K562 (cell line): ENCODE data around the gene MBP.

ENCODE experiments used
- CHD4 ChIP-seq: fragments of 200-600 bp; sonication (generic); IDR thresholded peaks from 3 replicates; pipeline ENCODE4 v1.6.1; 2012; ENCODE audit warnings: low read depth, mild to moderate bottlenecking, mixed read lengths, low read length, inconsistent platforms; ENCODE audit not compliant: insufficient read depth, insufficient replicate concordance, poor library complexity, severe bottlenecking
- POLR3G ChIP-seq: IDR thresholded peaks from 2 replicates; pipeline ENCODE4 v1.6.1; 2011; ENCODE audit not compliant: insufficient read length, insufficient replicate concordance; ENCODE audit errors: extremely low read depth
- TF ChIP-seq, protein P1 (sequence below): fragments of 250-450 bp; sonication (Bioruptor Pico); IDR thresholded peaks from 2 replicates; pipeline ENCODE4 v1.4.0; 2020; ENCODE audit warnings: mild to moderate bottlenecking, moderate library complexity

DNA sequence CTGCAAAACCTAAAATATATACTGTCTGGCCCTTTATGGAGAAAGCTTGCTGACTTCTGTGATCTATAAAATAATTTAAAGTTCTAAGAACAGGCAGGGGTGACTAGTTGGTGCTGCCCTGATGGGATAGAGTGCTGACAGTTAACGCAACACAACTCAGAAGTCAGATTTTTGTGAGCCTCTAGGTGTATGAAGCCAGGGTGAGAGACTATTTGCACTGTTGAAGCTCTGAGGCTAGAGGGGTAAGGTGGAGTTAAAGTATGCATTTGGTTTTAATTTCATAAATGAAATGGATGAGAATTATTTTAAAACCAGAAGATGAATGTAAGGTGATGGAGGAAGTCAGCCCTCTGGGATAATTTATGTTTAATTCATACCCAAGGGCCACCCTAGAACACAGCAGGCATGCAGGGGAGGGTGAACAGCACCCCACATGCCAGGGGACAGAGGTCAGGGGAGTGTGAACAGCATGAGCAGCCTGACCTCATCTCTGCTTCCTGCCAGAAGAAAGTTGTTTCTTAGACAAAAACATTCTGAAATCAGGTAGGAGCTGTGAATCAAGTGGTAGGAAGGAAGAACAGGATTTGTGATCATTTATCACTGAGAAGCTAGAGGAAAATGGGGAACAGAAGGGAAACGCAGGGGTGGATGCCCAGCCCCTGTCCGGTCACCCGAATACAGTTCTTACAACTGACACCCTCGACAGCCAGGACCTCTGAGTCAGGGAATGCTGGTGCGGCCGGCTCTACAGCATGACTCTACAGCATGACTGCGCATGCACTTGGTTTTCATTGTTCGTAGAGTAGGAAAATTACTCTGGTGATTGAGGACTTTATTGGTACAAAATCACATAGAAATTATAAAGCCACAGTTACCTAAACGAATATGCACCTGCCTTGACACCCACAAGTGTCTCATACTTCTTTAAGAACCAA lies 93.1 kb downstream of the MBP start:
- TF ChIP-seq, protein P1, sequence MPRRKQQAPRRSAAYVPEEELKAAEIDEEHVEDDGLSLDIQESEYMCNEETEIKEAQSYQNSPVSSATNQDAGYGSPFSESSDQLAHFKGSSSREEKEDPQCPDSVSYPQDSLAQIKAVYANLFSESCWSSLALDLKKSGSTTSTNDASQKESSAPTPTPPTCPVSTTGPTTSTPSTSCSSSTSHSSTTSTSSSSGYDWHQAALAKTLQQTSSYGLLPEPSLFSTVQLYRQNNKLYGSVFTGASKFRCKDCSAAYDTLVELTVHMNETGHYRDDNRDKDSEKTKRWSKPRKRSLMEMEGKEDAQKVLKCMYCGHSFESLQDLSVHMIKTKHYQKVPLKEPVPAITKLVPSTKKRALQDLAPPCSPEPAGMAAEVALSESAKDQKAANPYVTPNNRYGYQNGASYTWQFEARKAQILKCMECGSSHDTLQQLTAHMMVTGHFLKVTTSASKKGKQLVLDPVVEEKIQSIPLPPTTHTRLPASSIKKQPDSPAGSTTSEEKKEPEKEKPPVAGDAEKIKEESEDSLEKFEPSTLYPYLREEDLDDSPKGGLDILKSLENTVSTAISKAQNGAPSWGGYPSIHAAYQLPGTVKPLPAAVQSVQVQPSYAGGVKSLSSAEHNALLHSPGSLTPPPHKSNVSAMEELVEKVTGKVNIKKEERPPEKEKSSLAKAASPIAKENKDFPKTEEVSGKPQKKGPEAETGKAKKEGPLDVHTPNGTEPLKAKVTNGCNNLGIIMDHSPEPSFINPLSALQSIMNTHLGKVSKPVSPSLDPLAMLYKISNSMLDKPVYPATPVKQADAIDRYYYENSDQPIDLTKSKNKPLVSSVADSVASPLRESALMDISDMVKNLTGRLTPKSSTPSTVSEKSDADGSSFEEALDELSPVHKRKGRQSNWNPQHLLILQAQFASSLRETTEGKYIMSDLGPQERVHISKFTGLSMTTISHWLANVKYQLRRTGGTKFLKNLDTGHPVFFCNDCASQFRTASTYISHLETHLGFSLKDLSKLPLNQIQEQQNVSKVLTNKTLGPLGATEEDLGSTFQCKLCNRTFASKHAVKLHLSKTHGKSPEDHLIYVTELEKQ, result no peak
- no peak for TF ChIP-seq POLR3G
- no peak for TF ChIP-seq CHD4
